ENCODE data around the gene KIAA1549. TPM values are rescaled to one million over a fixed set of nuclear protein-coding genes. Genes with fewer than 3 reads are reported as not detected.

The KIAA1549 gene
- total RNA-seq, 4 donors from 2014 or later, result 0.93 to 3.8 (median 2.0) TPM

GRCh38 chr7:138796038-138796615 lies 185.1 kb downstream of the KIAA1549 start:
- Histone ChIP-seq H3K27ac (no peak overlapping the region), H3K4me1 (no peaks in the 10 kb centered on the region), H3K9me3 (no peaks in the 10 kb centered on the region), H3K36me3 (no peaks in the 10 kb centered on the region), H3K4me3 (no peak overlapping the region), H3K27me3 (peaks cover 11% of the 10 kb centered on the region)
- no peak for ATAC-seq
- TF ChIP-seq POLR2AphosphoS5 (IDR thresholded peaks at IDR 0.05), result no peak
- no peak for TF ChIP-seq EP300 (IDR thresholded peaks at IDR 0.05)
- no peak for TF ChIP-seq CTCF (IDR thresholded peaks at IDR 0.05)
- TF ChIP-seq POLR2A (IDR thresholded peaks at IDR 0.05), result no peak
- WGBS, 2 donors (ENCODE audit: low coverage in 1 of 2), result 78 to 92% methylated on average over 5 to 8 of the region's 9 CpGs

- Histone ChIP-seq H3K36me3 (no peaks in the 10 kb centered on the region), H3K4me1 (no peaks in the 10 kb centered on the region), H3K9me3 (peaks cover 0 to 7% (median 0%) of the 10 kb centered on the region in 3 donors), H3K4me3 (no peak overlapping the region), H3K27me3 (peaks cover 8% of the 10 kb centered on the region), H3K27ac (no peak overlapping the region)
- no peak for ATAC-seq
- WGBS, 2 donors (ENCODE audit: low coverage in 1 of 2), result 43 to 54% methylated on average over 9 of the region's 10 CpGs
- TF ChIP-seq CTCF (IDR thresholded peaks at IDR 0.05) (no peak), POLR2A (IDR thresholded peaks at IDR 0.05) (no peak), POLR2AphosphoS5 (IDR thresholded peaks at IDR 0.05) (no peak), EP300 (IDR thresholded peaks at IDR 0.05) (no peak)
Observed at GRCh38 chr7:138785587-138786437, 195.4 kb downstream of the KIAA1549 start.

GRCh38 chr7:138784692-138785091 lies 196.5 kb downstream of the KIAA1549 start:
- H3K27ac ChIP-seq, result no peak overlapping the region
- WGBS, 2 donors (ENCODE audit: low coverage in 1 of 2), result 32 to 53% methylated on average over 4 of the region's 4 CpGs
- TF ChIP-seq EP300 (IDR thresholded peaks at IDR 0.05) (no peak), POLR2AphosphoS5 (IDR thresholded peaks at IDR 0.05) (no peak), CTCF (IDR thresholded peaks at IDR 0.05) (no peak), POLR2A (IDR thresholded peaks at IDR 0.05) (no peak)

More at GRCh38 chr7:138784692-138785091, 196.5 kb downstream of the KIAA1549 start:
- Histone ChIP-seq H3K4me1 (no peaks in the 10 kb centered on the region), H3K4me3 (no peak overlapping the region), H3K9me3 (peaks cover 0 to 7% (median 0%) of the 10 kb centered on the region in 3 donors), H3K27me3 (peaks cover 8% of the 10 kb centered on the region), H3K36me3 (no peaks in the 10 kb centered on the region)
- no peak for ATAC-seq

Small RNA genes within 50 kb of the gene (small RNA-seq; reads per million reads assigned to genes)
- gene RNU6-1272P, result 0 reads per million in 4 donors

Other genes starting within 250 kb of the KIAA1549 start
- gene TMEM213, start 183.4 kb downstream of the KIAA1549 start, total RNA-seq, result under 1 TPM in 1 of 4 donors, not detected in 3; 0.25 TPM
- under 1 TPM in 1 of 4 donors, not detected in 3; 0.82 TPM for gene ATP6V0A4, start 183.2 kb downstream of the KIAA1549 start, total RNA-seq
- gene ZC3HAV1L, start 54.7 kb upstream of the KIAA1549 start, total RNA-seq, result 10 to 100 TPM in 2 of 4 donors, 1 to 10 TPM in 2; 7.3 to 12.4 (median 10.2) TPM
- gene ZC3HAV1, start 128.3 kb upstream of the KIAA1549 start, total RNA-seq, result 10 to 100 TPM; 21.8 to 30.4 (median 27.2) TPM
- gene UBN2, start 249.8 kb upstream of the KIAA1549 start, total RNA-seq, result 10 to 100 TPM in 3 of 4 donors, 1 to 10 TPM in 1; 9.1 to 18.5 (median 12.5) TPM

All from gastroesophageal sphincter (tissue), 4 donors.